ENCODE measurements around the gene SKA2.
"Not testable (repeated sequence)": the region's sequence is repeated elsewhere in the genome, so short reads cannot be mapped to it uniquely, and the experiment has no call there.

Gene SKA2

DNA sequence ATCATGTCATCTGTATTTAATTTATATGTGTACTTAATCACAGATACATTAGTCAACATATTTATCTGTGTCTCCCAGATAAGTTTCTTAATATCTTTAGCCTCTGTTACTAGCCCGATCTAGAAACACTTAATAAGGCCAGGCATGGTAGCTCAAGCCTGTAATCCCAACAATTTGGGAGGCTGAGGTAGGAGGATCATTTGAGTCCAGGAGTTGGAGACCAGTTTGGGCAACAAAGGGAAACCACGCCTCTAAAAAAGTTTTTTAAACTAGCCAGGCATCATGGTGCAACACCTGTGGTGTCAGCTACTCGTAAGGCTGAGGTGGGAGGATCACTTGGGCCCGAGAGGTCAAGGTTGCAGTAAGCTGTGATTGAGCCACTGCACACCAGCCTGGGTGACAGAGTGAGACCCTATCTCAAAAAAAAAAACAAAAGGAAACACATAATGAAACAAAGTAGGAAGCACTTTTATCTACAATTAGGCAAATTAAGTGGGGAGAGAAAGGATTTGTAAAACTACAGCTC, 9.4 kb downstream of the SKA2 start:
- TF ChIP-seq, protein P1, sequence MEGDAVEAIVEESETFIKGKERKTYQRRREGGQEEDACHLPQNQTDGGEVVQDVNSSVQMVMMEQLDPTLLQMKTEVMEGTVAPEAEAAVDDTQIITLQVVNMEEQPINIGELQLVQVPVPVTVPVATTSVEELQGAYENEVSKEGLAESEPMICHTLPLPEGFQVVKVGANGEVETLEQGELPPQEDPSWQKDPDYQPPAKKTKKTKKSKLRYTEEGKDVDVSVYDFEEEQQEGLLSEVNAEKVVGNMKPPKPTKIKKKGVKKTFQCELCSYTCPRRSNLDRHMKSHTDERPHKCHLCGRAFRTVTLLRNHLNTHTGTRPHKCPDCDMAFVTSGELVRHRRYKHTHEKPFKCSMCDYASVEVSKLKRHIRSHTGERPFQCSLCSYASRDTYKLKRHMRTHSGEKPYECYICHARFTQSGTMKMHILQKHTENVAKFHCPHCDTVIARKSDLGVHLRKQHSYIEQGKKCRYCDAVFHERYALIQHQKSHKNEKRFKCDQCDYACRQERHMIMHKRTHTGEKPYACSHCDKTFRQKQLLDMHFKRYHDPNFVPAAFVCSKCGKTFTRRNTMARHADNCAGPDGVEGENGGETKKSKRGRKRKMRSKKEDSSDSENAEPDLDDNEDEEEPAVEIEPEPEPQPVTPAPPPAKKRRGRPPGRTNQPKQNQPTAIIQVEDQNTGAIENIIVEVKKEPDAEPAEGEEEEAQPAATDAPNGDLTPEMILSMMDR (IDR thresholded peaks at IDR 0.05; ENCODE audit: borderline replicate concordance, extremely low read depth, low read length, poor library complexity, severe bottlenecking) = no peak
- TF ChIP-seq EZH2 (IDR thresholded peaks at IDR 0.05; ENCODE audit: borderline replicate concordance, low read depth, low read length, severe bottlenecking) = no peak
- peaks cover 100% of the 10 kb centered on the region for H3K79me2 ChIP-seq (ENCODE audit: insufficient read depth, low read length)
- peaks cover 46% of the 10 kb centered on the region for H3K36me3 ChIP-seq (ENCODE audit: insufficient read depth, low read length)
- H3K4me3 ChIP-seq (ENCODE audit: low read depth in 1 of 2, low read length in 2 of 2) = no peak overlapping the region
- peaks cover 85% of the 10 kb centered on the region for H4K20me1 ChIP-seq (ENCODE audit: insufficient read depth, low read length)
- no peaks in the 10 kb centered on the region for H3K27me3 ChIP-seq (ENCODE audit: insufficient read depth, low read length, poor library complexity)
- no peak overlapping the region for H3K27ac ChIP-seq (ENCODE audit: low read length)
- no peak overlapping the region for H2AFZ ChIP-seq (ENCODE audit: low read depth, low read length)
- H3K9ac ChIP-seq (ENCODE audit: low read depth, low read length) = no peak overlapping the region
- ATAC-seq (ENCODE audit: insufficient read depth, low read depth) (no peak), DNase-seq (no peak)
- H3K4me2 ChIP-seq (ENCODE audit: insufficient read depth, low read length) = no peak overlapping the region
- H3K4me1 ChIP-seq (ENCODE audit: insufficient read depth, low read length) = peaks cover 21% of the 10 kb centered on the region
- no peaks in the 10 kb centered on the region for H3K9me3 ChIP-seq (ENCODE audit: insufficient read depth, low read length, severe bottlenecking)

DNA sequence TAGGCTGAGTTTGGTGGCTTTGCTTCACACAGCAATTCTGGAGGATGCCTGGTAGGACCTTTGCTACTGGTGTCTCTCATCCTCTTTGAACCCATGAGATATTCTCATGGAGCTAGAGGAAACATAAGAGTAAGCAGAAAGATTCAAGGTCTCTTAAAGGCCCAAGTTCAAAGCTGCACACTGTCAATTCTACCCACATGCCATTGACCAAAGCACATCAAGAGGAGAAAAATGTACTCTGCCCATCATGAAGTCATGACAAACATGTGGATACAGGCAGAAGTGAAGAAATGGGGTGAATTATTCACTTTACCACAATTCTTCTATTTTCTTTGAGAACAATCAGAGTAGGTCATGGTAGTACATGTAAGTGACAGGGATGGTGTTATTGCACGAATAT, 13.1 kb downstream of the SKA2 start:
- Histone ChIP-seq H3K36me3 (ENCODE audit: insufficient read depth, low read length) (peaks cover 29% of the 10 kb centered on the region), H4K20me1 (ENCODE audit: insufficient read depth, low read length) (peaks cover 69% of the 10 kb centered on the region), H3K4me1 (ENCODE audit: insufficient read depth, low read length) (no peaks in the 10 kb centered on the region), H3K4me2 (ENCODE audit: insufficient read depth, low read length) (no peak overlapping the region), H3K9me3 (ENCODE audit: insufficient read depth, low read length, severe bottlenecking) (no peaks in the 10 kb centered on the region), H3K79me2 (ENCODE audit: insufficient read depth, low read length) (peaks cover 100% of the 10 kb centered on the region), H3K4me3 (ENCODE audit: low read depth in 1 of 2, low read length in 2 of 2) (no peak overlapping the region), H2AFZ (ENCODE audit: low read depth, low read length) (no peak overlapping the region), H3K27me3 (ENCODE audit: insufficient read depth, low read length, poor library complexity) (no peaks in the 10 kb centered on the region), H3K27ac (ENCODE audit: low read length) (no peak overlapping the region), H3K9ac (ENCODE audit: low read depth, low read length) (no peak overlapping the region)
- no peak for DNase-seq
- TF ChIP-seq, protein P1 (IDR thresholded peaks at IDR 0.05; ENCODE audit: borderline replicate concordance, extremely low read depth, low read length, poor library complexity, severe bottlenecking) = no peak
- TF ChIP-seq EZH2 (IDR thresholded peaks at IDR 0.05; ENCODE audit: borderline replicate concordance, low read depth, low read length, severe bottlenecking) = no peak
- ATAC-seq (ENCODE audit: insufficient read depth, low read depth) = no peak

GRCh38 chr17:59139939-59140338, 15.0 kb downstream of the SKA2 start:
- H3K9ac ChIP-seq (ENCODE audit: low read depth, low read length) = no peak overlapping the region
- no peak overlapping the region for H3K4me2 ChIP-seq (ENCODE audit: insufficient read depth, low read length)
- H4K20me1 ChIP-seq (ENCODE audit: insufficient read depth, low read length) = peaks cover 65% of the 10 kb centered on the region
- TF ChIP-seq, protein P1 (IDR thresholded peaks at IDR 0.05; ENCODE audit: borderline replicate concordance, extremely low read depth, low read length, poor library complexity, severe bottlenecking) = no peak
- no peak for TF ChIP-seq EZH2 (IDR thresholded peaks at IDR 0.05; ENCODE audit: borderline replicate concordance, low read depth, low read length, severe bottlenecking)
- DNase-seq (no peak), ATAC-seq (ENCODE audit: insufficient read depth, low read depth) (no peak)
- H2AFZ ChIP-seq (ENCODE audit: low read depth, low read length) = no peak overlapping the region
- no peaks in the 10 kb centered on the region for H3K27me3 ChIP-seq (ENCODE audit: insufficient read depth, low read length, poor library complexity)
- peaks cover 20% of the 10 kb centered on the region for H3K36me3 ChIP-seq (ENCODE audit: insufficient read depth, low read length)
- H3K27ac ChIP-seq (ENCODE audit: low read length) = no peak overlapping the region
- H3K79me2 ChIP-seq (ENCODE audit: insufficient read depth, low read length) = peaks cover 99% of the 10 kb centered on the region
- no peaks in the 10 kb centered on the region for H3K9me3 ChIP-seq (ENCODE audit: insufficient read depth, low read length, severe bottlenecking)
- no peak overlapping the region for H3K4me3 ChIP-seq (ENCODE audit: low read depth in 1 of 2, low read length in 2 of 2)
- no peaks in the 10 kb centered on the region for H3K4me1 ChIP-seq (ENCODE audit: insufficient read depth, low read length)

GRCh38 chr17:59138339-59138738, 16.6 kb downstream of the SKA2 start:
- not testable (repeated sequence) for DNase-seq; H3K4me3 ChIP-seq (ENCODE audit: low read depth in 1 of 2, low read length in 2 of 2); H3K9me3 ChIP-seq (ENCODE audit: insufficient read depth, low read length, severe bottlenecking); H3K4me2 ChIP-seq (ENCODE audit: insufficient read depth, low read length); H3K27me3 ChIP-seq (ENCODE audit: insufficient read depth, low read length, poor library complexity); ATAC-seq (ENCODE audit: insufficient read depth, low read depth); H2AFZ ChIP-seq (ENCODE audit: low read depth, low read length); H3K4me1 ChIP-seq (ENCODE audit: insufficient read depth, low read length); H3K27ac ChIP-seq (ENCODE audit: low read length); H3K36me3 ChIP-seq (ENCODE audit: insufficient read depth, low read length); H3K9ac ChIP-seq (ENCODE audit: low read depth, low read length)
- Histone ChIP-seq H3K79me2 (ENCODE audit: insufficient read depth, low read length) (peaks cover 99% of the 10 kb centered on the region), H4K20me1 (ENCODE audit: insufficient read depth, low read length) (peaks cover 59% of the 10 kb centered on the region)

Data from DND-41 (cell line).